ENCODE measurements around the gene PHACTR1. TPM values are rescaled to one million over a fixed set of nuclear protein-coding genes. Genes with fewer than 3 reads are reported as not detected.

The PHACTR1 gene
- total RNA-seq, 1 donor from 2014 or later = 50.7 TPM

- DNase-seq = no peak
- Mint-ChIP-seq H3K4me3 (ENCODE audit: unreplicated experiment) (no peak overlapping the region), H3K36me3 (ENCODE audit: unreplicated experiment) (no peaks in the 10 kb centered on the region), H3K27me3 (ENCODE audit: unreplicated experiment) (peaks cover 2% of the 10 kb centered on the region), H3K9me3 (ENCODE audit: unreplicated experiment) (peaks cover 2% of the 10 kb centered on the region), H3K4me1 (ENCODE audit: low read depth, unreplicated experiment) (no peaks in the 10 kb centered on the region), H3K27ac (ENCODE audit: unreplicated experiment) (no peak overlapping the region)
- TF ChIP-seq CTCF (IDR thresholded peaks at IDR 0.05; ENCODE audit: partially characterized antibody, unreplicated experiment) = no peak
Measured at GRCh38 chr6:13305791-13306190, 589.2 kb downstream of the PHACTR1 start.

GRCh38 chr6:13307508-13307995 is 591.0 kb downstream of the PHACTR1 start:
- Mint-ChIP-seq H3K27ac (ENCODE audit: unreplicated experiment) (no peak overlapping the region), H3K9me3 (ENCODE audit: unreplicated experiment) (no peaks in the 10 kb centered on the region), H3K4me3 (ENCODE audit: unreplicated experiment) (no peak overlapping the region), H3K27me3 (ENCODE audit: unreplicated experiment) (peaks cover 2% of the 10 kb centered on the region), H3K36me3 (ENCODE audit: unreplicated experiment) (no peaks in the 10 kb centered on the region), H3K4me1 (ENCODE audit: low read depth, unreplicated experiment) (no peaks in the 10 kb centered on the region)
- TF ChIP-seq CTCF (IDR thresholded peaks at IDR 0.05; ENCODE audit: partially characterized antibody, unreplicated experiment) = no peak
- no peak for DNase-seq

GRCh38 chr6:13308332-13308731 is 591.8 kb downstream of the PHACTR1 start:
- no peak overlapping the region for H3K27ac Mint-ChIP-seq (ENCODE audit: unreplicated experiment)
- no peak for TF ChIP-seq CTCF (IDR thresholded peaks at IDR 0.05; ENCODE audit: partially characterized antibody, unreplicated experiment)
- no peak for DNase-seq
- no peak overlapping the region for H3K4me3 Mint-ChIP-seq (ENCODE audit: unreplicated experiment)
- H3K4me1 Mint-ChIP-seq (ENCODE audit: low read depth, unreplicated experiment) = no peaks in the 10 kb centered on the region
- H3K27me3 Mint-ChIP-seq (ENCODE audit: unreplicated experiment) = peaks cover 2% of the 10 kb centered on the region
- H3K9me3 Mint-ChIP-seq (ENCODE audit: unreplicated experiment) = no peaks in the 10 kb centered on the region
- H3K36me3 Mint-ChIP-seq (ENCODE audit: unreplicated experiment) = no peaks in the 10 kb centered on the region

GRCh38 chr6:13311155-13311554 is 594.6 kb downstream of the PHACTR1 start:
- Mint-ChIP-seq H3K27ac (ENCODE audit: unreplicated experiment) (no peak overlapping the region), H3K4me1 (ENCODE audit: low read depth, unreplicated experiment) (no peaks in the 10 kb centered on the region), H3K36me3 (ENCODE audit: unreplicated experiment) (no peaks in the 10 kb centered on the region), H3K9me3 (ENCODE audit: unreplicated experiment) (no peaks in the 10 kb centered on the region), H3K4me3 (ENCODE audit: unreplicated experiment) (no peak overlapping the region), H3K27me3 (ENCODE audit: unreplicated experiment) (peaks cover 2% of the 10 kb centered on the region)
- TF ChIP-seq CTCF (IDR thresholded peaks at IDR 0.05; ENCODE audit: partially characterized antibody, unreplicated experiment) = no peak
- no peak for DNase-seq

- no peak for TF ChIP-seq CTCF (IDR thresholded peaks at IDR 0.05; ENCODE audit: partially characterized antibody, unreplicated experiment)
- no peak overlapping the region for H3K27ac Mint-ChIP-seq (ENCODE audit: unreplicated experiment)
- DNase-seq = no peak
- H3K36me3 Mint-ChIP-seq (ENCODE audit: unreplicated experiment) = no peaks in the 10 kb centered on the region
- no peak overlapping the region for H3K4me3 Mint-ChIP-seq (ENCODE audit: unreplicated experiment)
- no peaks in the 10 kb centered on the region for H3K4me1 Mint-ChIP-seq (ENCODE audit: low read depth, unreplicated experiment)
- no peaks in the 10 kb centered on the region for H3K27me3 Mint-ChIP-seq (ENCODE audit: unreplicated experiment)
- H3K9me3 Mint-ChIP-seq (ENCODE audit: unreplicated experiment) = no peaks in the 10 kb centered on the region
Measured at GRCh38 chr6:13314806-13315205, 598.2 kb downstream of the PHACTR1 start.

Measured in glutamatergic neuron (in vitro differentiated cells).